HEK293T (cell line): Measurements from ENCODE around the gene DGAT2.

ENCODE experiments used
- ARNT ChIP-seq: fragments of 450-650 bp; IDR thresholded peaks from 2 replicates; pipeline ENCODE4 v1.6.1; 2017; ENCODE audit warnings: mild to moderate bottlenecking
- BHLHE40 ChIP-seq: fragments of 450-650 bp; IDR thresholded peaks from 2 replicates; pipeline ENCODE4 v1.6.1; 2016; ENCODE audit warnings: mild to moderate bottlenecking, moderate library complexity, borderline replicate concordance
- CTBP1 ChIP-seq: fragments of 450-650 bp; IDR thresholded peaks from 2 replicates; pipeline ENCODE4 v1.6.1; 2016; ENCODE audit warnings: borderline replicate concordance
- FOXK2 ChIP-seq: fragments of 450-650 bp; IDR thresholded peaks from 2 replicates; pipeline ENCODE4 v1.6.1; 2016; ENCODE audit warnings: mild to moderate bottlenecking
- FOXM1 ChIP-seq: fragments of 450-650 bp; IDR thresholded peaks from 2 replicates; pipeline ENCODE4 v1.6.1; 2017; ENCODE audit warnings: mild to moderate bottlenecking, borderline replicate concordance
- HDGF ChIP-seq: fragments of 450-650 bp; IDR thresholded peaks from 2 replicates; pipeline ENCODE4 v1.6.1; 2017; ENCODE audit warnings: antibody characterized with exemption, borderline replicate concordance
- LEF1 ChIP-seq: fragments of 450-650 bp; IDR thresholded peaks from 2 replicates; pipeline ENCODE4 v1.6.1; 2017; ENCODE audit warnings: mild to moderate bottlenecking, borderline replicate concordance
- SUZ12 ChIP-seq: fragments of 450-650 bp; IDR thresholded peaks from 2 replicates; pipeline ENCODE4 v1.6.1; 2016; ENCODE audit warnings: mild to moderate bottlenecking

GRCh38 chr11:75779960-75780359 is 11.4 kb downstream of the DGAT2 start:
- TF ChIP-seq SUZ12, result no peak
- no peak for TF ChIP-seq HDGF
- no peak for TF ChIP-seq FOXM1
- no peak for TF ChIP-seq LEF1
- no peak for TF ChIP-seq CTBP1
- TF ChIP-seq BHLHE40, result no peak
- no peak for TF ChIP-seq FOXK2
- no peak for TF ChIP-seq ARNT
